ENCODE data around the gene SMARCC1.

The SMARCC1 gene

DNA sequence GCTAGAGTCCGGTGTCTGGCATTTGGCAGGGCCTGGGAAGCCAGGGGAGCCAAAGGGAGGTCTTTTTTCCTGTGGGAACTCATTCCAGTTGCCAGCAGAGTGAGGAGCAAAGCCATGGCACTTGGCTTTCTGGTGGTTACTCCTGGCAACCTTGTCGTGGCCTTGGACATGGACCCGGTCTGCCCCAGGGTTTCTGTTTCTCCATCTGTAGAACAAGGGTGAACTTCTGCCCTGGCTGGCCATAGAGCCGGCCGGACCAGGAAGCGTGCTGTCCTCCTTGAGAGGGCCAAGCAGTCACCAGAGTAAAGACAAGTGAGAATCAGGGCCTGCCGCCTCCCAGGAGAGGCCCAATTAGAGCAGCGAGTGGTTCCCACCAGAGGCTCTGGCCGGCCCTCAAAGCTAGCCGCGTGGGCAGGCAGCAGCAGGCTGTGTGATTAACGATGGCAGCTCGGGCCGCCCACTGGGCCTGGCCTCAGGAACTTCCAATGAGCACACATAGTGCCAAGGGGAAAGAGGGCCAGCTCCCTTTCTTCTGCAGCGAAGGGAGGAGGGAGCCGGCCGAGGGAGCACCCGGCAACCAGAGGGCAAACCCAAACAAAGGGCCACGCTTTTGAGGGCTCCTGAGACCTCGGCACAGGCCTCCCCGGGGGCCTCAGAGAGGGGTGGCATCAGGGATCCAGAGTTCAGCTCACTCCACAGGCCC, 239.1 kb downstream of the SMARCC1 start:
- peak; percentile 49 for DNase-seq (ENCODE audit: low read depth)

DNA sequence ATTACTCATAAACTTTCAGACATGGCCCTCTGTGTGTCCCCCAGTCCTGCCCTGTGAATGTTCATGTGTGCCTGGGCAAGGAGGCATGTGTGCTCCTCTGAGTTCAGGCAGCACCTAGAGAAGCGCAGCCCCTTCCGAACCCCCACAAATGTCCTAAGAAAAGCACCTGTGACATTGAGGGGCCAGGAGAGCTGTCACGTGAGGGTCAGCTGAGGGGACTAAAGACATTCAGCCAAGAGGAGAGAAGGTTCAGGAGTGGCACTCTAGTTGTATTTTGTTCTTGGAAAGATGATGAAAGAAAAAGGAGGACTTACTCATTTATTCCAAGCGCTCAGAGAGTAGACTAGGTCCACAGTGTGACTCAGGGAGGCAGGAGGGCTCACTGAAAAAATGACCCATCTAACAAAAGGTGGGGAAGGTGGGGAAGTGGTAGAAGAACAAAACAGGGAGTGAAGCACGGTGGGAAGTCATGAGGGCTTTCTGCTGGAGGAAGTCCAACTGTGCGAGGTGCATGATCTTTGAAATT, 240.0 kb downstream of the SMARCC1 start:
- no peak for DNase-seq (ENCODE audit: low read depth)

DNA sequence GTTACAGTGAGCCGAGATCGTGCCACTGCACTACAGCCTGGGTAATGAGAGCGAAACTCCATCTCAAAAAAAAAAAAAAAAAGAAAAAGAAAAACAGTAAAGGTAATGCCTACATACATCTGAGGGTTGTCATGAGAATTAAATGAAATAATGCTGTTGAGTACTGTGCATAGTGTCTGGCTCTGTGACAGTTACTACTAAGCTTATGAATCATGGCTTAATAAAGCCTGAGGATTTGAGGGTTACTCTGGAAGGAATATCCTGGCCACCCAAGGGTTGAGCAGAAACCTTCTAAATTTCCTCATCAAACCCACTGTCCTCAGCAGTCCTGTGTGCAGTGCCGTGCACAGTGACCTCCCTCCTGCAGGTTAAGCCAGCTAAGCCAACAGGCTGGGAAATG, 241.4 kb downstream of the SMARCC1 start:
- DNase-seq (ENCODE audit: low read depth), result peak; percentile 32

DNA sequence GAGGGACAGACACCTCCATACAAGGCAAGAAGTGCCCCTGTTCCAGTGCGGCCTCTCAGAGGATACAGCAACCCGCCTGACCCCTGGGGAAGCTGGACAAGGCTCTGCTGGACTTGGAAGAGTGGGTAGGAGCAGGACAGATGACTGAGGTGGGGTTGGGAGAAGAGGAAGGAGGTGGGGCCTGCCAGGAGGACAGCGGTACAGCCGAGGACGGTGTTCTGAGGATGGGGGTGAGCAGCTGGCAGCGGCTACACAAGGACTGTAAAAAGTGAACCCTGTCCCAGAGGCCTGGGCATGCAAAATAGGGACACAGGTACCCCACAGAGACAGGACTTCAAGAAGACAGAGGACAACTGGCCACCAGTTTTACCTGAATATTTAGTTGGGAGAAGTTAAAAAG, 244.7 kb downstream of the SMARCC1 start:
- DNase-seq (ENCODE audit: low read depth), result no peak

DNA sequence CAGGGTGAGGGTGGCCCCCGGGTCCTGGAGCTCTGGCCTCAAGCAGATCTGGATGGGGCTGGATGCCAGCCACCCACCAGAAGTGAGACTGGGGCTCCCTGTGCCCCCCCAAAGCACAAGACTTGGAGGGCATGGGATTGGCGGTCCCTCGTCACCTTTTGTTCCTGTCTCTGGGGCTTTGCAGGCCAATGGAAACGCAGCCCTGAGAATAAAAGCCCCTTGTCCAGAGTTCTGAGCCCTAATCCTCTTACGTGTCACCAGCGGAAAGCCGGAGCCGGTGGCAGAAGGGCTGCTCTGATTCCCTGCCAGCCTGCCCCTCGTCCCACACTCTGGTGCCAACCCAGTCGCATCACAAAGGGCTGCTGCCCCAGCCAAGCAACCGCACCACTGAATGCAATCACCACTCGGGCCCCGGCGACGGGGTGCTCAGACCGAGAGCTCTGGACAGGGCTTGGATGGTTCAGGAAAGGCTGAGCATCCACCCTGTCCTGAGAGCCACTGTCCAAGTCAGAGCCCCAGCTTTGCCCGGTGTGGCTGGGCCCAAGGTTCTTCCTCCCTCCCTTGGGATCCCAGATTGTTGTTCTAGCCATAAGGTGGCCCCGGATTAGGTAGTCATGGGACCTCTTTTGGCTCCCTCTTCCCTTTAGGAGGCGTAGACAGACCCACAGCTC, 245.3 kb downstream of the SMARCC1 start:
- no peak for DNase-seq (ENCODE audit: low read depth)
